Activated CD4-positive, CD25-positive, alpha-beta regulatory T cell treated with anti-CD3 and anti-CD28 coated beads, Interleukin-2, amount 50 U/mL, for 72 hours (primary cell): ENCODE results near the gene ITGA8.
"Not testable (repeated sequence)": the region's sequence is repeated elsewhere in the genome, so short reads cannot be mapped to it uniquely, and the experiment has no call there.

Experiments used
- DNase-seq: peaks from one replicate; pipeline ENCODE4 v3.0.0; 2021

The ITGA8 gene

DNA sequence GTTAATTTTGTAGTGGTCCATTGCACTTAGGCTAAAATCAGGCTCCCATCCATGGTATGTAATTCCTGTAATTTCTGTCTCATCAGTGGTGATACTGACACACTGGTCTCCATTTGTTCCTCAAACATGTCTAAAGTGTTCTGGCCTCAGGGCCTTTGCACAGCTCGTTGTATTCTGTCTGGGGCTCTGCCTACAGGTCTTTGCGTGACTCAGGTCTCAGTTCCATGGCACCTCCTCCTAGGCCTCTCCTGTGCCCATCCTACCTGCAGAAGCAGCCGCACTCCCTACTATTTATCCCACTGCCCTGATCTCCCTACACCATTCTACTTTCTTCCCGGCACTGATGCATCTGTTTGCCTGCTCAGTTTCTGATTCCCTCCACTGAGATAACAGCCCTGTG, 173.8 kb downstream of the ITGA8 start:
- no peak for DNase-seq

DNA sequence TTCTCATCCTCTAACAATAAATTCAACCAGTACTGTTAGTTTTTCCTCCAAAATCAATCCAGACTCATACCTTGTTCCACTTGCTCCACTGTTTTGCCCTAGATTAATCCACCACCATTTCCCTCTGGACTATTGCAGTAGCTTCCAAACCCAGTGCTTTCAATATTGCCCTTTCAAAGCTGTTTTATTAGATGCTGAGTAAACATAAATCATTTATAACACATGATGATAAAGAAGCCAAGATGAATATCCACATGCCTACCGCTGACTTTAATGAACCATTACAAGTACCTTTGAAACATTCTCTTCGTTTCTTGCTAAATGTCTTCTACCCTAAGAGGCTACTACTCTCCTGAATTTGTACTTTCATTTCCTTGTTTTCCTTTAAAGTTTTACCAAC, 174.5 kb downstream of the ITGA8 start:
- no peak for DNase-seq

GRCh38 chr10:15543994-15544393, 175.7 kb downstream of the ITGA8 start:
- DNase-seq, result no peak

DNA sequence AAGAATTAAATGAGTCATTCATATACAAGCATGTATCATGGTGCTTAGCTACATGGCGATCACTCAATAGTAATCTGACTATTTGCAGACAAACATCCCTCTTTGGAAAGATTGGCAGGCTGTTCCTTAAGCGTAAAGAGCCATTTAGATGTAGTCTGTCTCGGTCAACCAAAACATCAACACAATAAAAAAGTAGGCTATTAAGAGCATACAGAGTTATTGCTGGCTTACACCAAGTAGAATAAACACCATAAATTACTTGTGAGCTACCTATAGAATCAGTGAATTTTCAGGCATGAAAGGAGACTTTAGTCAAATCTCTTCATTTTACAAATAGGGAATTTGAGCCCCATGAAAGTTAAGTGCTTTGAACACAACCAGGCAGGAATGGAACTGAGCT, 176.9 kb downstream of the ITGA8 start:
- DNase-seq, result no peak

DNA sequence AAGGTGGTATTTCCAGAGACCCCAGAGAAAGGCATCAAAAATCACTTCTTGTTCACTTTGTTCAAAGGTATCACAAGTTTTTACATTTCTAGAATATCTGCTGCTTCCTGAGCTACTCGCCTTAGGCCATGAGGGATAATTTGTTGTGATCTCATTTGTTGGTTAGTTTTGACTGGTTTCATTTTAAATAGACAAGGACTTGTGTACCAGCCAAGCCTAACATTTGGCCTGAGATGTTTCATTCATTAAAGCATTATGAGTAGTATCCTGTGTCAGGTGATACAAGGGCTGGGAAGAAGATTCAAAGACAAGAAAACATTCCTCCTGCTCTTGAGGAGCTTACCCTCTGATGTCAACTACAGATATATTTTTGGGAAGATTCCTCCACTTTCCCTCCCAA, 178.3 kb downstream of the ITGA8 start:
- DNase-seq, result no peak

- no peak for DNase-seq
Observed at GRCh38 chr10:15540727-15541126, 179.0 kb downstream of the ITGA8 start.

DNA sequence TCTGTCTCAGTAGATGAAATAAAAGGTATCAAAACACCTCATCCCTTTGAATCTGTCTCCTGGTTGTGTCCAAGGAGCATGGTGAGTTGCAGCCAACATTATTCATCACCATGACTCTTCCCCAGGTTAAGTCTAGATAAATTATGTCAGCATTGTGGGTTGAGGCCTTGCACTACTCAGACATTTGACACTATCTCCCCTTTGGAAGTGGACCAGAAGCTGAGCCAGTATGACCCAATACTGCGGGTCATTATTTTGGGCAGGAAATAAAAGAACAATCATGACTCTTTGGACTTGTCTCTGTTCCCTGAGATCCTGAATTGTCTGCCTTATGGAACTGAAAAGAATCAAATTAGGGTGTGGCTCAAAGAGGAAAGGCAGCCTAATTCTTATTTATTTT, 180.5 kb downstream of the ITGA8 start:
- no peak for DNase-seq

DNA sequence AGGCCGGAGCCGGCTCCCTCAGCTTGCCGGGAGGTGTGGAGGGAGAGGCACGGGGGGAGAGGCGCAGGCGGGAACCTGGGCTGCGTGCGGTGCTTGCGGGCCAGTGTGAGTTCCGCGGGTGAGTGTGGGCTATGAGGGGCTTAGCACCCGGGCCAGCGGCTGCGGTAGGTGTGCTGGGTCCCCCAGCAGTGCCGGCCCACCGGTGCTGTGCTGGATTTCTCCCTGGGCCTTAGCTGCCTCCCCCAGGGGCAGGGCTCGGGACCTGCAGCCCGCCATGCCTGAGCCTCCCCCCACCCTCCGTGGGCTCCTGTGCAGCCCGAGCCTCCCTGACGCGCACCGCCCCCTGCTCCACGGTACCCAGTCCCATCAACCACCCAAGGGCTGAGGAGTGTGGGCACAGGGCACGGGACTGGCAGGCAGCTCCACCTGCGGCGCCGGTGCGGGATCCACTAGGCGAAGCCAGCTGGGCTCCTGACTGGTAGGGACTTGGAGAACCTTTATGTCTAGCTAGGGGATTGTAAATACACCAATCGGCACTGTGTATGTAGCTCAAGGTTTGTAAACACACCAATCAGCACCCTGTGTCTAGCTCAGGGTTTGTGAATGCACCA, 184.7 kb downstream of the ITGA8 start:
- not testable (repeated sequence) for DNase-seq

DNA sequence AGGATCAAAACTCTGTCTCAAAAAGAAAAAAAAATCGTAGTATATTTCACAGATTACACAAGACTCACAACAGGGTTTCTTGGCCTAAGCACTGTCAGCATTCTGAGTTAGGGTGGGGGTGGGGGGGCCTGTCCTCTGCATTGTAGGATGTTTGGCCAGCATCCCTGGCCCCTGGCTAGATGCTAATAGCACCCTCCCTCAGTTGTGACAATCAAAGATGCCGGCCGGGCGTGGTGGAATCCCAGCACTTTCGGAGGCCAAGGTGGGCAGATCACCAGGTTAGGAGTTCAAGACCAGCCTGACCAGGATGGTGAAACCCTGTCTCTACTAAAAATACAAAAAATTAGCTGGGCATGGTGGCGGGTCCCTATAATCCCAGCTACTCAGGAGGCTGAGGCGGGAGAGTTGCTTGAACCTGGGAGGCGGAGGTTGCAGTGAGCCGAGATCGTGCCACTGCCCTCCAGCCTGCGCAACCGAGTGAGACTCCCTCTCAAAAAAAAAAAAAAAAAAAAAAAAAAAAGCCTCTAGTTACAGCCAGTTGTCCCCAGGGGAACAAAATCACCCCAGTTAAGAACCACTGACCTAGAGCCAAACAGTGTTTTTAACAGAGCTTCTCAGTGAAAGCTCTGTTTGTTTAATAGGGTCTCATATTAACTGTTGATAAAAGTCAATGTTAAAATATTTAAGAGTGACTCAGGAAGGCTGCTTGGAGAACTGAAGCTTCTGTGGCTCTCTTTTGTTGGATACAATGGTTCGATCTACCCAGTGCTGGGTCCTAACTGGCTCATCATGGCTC, 187.6 kb downstream of the ITGA8 start:
- DNase-seq, result no peak

GRCh38 chr10:15528859-15529239, 190.9 kb downstream of the ITGA8 start:
- DNase-seq, result no peak

- no peak for DNase-seq
Observed at GRCh38 chr10:15526754-15527153, 193.0 kb downstream of the ITGA8 start.

- no peak for DNase-seq
Observed at GRCh38 chr10:15521328-15521903, 198.3 kb downstream of the ITGA8 start.

DNA sequence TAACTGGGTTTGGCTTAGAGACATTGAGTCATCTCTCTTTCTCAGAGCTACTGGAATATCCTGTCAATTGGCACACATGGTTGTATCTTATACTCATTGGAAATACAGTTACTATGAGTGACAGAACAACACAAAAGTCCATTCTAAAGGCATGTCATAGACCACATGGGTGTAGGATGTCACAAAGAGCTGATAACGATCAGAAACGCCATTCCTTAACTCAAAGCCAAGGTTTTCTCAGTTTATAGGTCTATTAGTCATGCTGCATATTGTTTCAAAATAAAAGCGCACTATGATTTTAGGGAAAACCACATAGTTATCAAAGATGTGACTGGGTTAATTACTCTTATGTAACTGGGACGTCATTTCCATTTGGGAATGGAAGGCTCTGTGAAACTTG, 201.5 kb downstream of the ITGA8 start:
- no peak for DNase-seq

DNA sequence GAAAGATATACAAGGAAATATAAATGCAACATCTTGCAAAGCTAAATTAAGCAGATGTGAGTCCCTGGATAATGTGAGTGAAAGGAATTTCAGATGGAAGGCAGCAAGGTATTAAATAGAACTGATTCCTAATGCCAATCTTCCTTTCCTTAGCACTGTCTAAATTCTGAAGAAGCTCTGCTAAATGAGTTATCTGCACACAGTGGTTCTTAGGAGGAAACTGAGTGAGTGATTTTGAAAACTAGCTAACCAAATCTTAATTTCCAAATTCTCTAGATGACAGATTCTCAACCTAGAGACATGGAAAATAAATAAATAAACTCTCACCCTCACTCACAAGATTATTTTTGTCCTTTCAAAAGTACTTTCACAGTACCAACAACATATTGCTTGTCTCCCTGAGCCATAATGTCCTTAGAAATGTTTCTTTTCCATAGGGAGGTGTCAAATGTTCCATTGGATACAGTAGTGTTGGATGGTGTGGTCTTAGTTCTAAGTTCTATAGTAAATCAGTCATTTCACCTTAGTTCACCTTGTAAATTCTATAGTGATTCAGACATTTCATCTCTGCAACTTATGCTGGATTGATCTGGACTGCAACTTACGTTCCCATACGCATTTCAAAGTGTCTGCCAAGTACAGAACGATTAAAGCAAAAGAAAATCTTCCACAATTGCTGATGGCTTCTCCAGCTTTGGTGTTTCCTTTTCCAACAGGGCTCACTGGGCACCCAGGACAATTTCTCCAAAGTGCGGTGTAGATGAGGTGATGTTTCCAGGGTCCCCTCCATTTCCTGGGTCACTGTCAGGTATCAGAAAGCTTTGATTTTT, 203.3 kb downstream of the ITGA8 start:
- no peak for DNase-seq

DNA sequence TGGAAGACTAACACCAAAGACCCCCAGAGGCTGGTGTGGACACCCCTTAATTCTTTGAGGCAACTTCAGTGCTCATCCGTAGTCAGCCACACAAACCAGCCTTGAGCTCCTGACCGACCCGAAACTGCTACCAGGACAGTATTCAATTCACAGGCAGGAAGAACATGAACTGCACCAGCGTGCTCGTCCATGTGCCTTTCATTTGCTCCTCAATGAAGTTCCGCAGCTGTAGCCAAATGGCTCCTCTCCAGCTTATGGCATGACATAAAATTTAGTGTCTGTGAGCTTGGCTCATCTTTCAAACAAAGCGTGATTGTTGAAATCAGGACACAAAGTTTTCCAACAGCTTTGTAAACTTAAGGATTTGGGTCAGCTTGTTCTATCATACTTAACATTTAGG, 204.5 kb downstream of the ITGA8 start:
- DNase-seq, result no peak

DNA sequence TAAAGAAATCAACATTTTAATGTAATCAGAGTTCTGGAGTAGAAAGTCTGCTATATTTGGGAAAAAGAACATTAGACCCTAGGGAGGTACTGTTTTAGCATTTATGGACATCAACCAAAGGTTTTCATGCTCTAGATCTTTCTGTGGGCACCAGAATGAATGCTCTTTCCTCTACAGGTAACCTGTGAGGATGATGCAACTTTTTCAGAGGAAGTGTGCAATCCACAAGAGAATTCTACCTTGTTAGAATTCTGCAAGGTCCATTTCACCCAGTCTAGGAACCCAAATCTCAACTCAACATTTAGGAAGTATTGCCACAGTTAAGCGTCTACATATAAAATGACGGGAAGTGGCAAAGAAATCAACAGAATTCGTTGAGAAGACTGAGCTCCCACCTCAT, 208.8 kb downstream of the ITGA8 start:
- no peak for DNase-seq

DNA sequence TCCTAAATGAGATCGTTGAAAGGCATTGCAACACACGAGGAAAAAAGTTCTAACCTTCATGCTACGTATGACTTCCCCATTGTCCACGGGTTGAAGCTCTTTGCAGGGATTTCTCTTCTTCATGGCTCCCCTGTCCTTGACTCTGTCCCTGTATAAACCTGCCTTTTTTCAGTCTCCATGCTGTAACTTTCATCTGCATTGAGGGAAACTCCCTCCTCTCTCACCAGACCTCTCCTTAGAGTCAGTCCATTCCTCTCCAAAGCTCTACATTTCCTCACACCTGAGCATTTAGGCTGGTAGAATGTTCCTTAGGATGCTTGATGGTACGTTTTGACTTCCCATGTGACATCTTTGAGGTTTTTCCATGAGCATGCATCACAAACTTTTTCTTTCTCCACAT, 214.4 kb downstream of the ITGA8 start:
- DNase-seq, result no peak

- DNase-seq, result no peak
Observed at GRCh38 chr10:15504101-15504840, 215.5 kb downstream of the ITGA8 start.

GRCh38 chr10:15494850-15495506, 224.7 kb downstream of the ITGA8 start:
- no peak for DNase-seq

DNA sequence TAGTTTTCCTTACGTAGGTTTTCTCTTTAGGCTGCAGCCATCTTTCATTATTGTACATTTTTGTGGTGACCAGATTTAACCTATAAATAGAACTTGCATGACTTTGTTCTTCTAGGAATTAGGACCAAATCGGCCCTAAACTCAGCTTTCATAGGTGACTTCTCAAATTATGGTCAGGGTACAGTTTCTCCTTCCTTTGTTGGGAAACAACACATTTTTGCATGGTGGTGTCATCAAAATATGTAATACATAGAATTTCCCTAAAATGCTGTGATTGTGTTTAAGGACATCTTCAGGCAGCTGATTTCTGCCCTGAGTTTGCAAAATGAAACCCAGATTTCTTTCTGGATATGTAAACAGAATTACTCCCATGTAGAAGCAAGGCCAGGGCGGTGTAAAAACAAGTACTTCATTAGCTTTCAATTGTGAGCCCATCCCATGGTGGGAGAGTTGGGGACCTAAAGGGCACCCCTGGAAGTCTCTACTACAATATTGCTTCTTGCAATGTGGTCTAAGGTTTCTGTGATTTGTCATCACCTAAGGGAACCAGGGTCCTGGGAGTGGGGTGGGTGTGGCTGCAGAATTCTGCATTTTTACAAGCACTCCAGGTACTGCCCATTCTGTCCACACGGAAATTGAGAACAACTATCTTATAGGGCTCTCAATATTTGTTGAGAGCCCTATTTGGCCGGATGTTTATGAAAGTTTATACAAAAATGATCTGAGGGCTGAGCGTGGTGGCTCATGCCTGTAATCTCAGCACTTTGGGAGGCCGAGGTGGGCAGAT, 227.7 kb downstream of the ITGA8 start:
- DNase-seq, result no peak

GRCh38 chr10:15489431-15489830, 230.3 kb downstream of the ITGA8 start:
- DNase-seq, result no peak
